ENCODE measurements around the gene SYNGR1. TPM values are rescaled to one million over a fixed set of nuclear protein-coding genes. Genes with fewer than 3 reads are reported as not detected.
"Not testable (repeated sequence)": the region's sequence is repeated elsewhere in the genome, so short reads cannot be mapped to it uniquely, and the experiment has no call there.

Gene SYNGR1
- total and polyA plus RNA-seq, 8 donors = 0.45 to 18.1 (median 6.4) TPM

DNA sequence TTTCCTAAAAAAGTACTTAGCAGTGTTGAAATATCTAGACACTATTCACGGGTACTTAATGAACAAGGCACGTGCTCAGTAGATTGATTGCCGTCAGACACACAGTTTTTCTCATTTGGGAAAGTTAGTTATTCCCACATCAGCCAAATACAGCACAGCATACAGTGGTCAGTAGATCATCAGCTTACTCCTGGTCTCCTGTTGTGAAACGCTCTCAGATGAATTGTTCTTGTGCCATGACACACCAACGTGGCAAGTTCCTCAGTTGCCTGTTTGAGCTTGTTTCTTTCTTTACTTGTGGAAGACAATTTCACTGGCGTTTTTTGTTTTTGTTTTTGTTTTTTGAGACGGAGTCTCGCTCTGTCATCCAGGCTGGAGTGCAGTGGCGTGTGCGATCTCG is 58.4 kb downstream of the SYNGR1 start:
- TF ChIP-seq EP300 (IDR thresholded peaks at IDR 0.05) (no peak), POLR2A (IDR thresholded peaks at IDR 0.05) (no peak), POLR2AphosphoS5 (IDR thresholded peaks at IDR 0.05) (no peak)
- TF ChIP-seq, protein P1, sequence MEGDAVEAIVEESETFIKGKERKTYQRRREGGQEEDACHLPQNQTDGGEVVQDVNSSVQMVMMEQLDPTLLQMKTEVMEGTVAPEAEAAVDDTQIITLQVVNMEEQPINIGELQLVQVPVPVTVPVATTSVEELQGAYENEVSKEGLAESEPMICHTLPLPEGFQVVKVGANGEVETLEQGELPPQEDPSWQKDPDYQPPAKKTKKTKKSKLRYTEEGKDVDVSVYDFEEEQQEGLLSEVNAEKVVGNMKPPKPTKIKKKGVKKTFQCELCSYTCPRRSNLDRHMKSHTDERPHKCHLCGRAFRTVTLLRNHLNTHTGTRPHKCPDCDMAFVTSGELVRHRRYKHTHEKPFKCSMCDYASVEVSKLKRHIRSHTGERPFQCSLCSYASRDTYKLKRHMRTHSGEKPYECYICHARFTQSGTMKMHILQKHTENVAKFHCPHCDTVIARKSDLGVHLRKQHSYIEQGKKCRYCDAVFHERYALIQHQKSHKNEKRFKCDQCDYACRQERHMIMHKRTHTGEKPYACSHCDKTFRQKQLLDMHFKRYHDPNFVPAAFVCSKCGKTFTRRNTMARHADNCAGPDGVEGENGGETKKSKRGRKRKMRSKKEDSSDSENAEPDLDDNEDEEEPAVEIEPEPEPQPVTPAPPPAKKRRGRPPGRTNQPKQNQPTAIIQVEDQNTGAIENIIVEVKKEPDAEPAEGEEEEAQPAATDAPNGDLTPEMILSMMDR (IDR thresholded peaks at IDR 0.05) = no peak
- H3K4me1 ChIP-seq = peaks cover 0 to 51% (median 27%) of the 10 kb centered on the region in 4 donors
- H3K27me3 ChIP-seq = no peaks in the 10 kb centered on the region
- no peak overlapping the region for H3K4me3 ChIP-seq
- WGBS, 5 donors = 83 to 92% (median 88%) methylated on average over 11 of the region's 11 CpGs
- no peaks in the 10 kb centered on the region for H3K9me3 ChIP-seq
- intact Hi-C loops (cut with DNase I; ENCODE audit: low total_unique reads) = loop anchor here (10.0 kb wide), 1 partner anchor 107 kb away; no protein-coding TSS in a partner anchor
- no peak overlapping the region for H3K27ac ChIP-seq
- H3K36me3 ChIP-seq = peaks cover 0 to 18% (median 10%) of the 10 kb centered on the region in 4 donors
- no peak for DNase-seq

DNA sequence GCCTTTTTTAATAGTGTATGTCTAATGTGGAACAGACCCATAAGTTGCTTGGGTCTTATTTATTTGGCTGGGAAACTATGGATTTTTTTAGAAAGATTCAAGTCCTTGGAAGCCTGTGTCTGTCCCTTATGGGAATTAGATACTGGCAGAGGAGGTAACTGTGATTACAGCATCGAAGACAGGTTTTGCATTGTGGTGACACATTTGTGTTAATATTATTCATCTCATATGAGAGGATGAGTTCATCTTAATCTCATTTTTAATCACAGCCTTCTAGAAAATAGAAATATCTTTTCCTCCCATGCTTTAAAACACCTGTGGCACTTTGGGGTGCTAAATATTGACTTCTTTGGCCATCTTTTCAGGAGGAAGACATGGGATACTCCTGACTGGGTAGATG is 59.0 kb downstream of the SYNGR1 start:
- peaks cover 0 to 57% (median 30%) of the 10 kb centered on the region in 4 donors for H3K4me1 ChIP-seq
- no peaks in the 10 kb centered on the region for H3K9me3 ChIP-seq
- no peak overlapping the region for H3K27ac ChIP-seq
- H3K36me3 ChIP-seq = peaks cover 0 to 16% (median 9%) of the 10 kb centered on the region in 4 donors
- H3K27me3 ChIP-seq = no peaks in the 10 kb centered on the region
- intact Hi-C loops (cut with DNase I; ENCODE audit: low total_unique reads) = loop anchor here (10.0 kb wide), 1 partner anchor 106 kb away; no protein-coding TSS in a partner anchor
- DNase-seq = no peak
- no peak for TF ChIP-seq POLR2A (IDR thresholded peaks at IDR 0.05)
- no peak for TF ChIP-seq POLR2AphosphoS5 (IDR thresholded peaks at IDR 0.05)
- TF ChIP-seq, protein P1 (IDR thresholded peaks at IDR 0.05) = no peak
- TF ChIP-seq EP300 (IDR thresholded peaks at IDR 0.05) = no peak
- WGBS, 5 donors = 75 to 88% (median 77%) methylated on average over 1 of the region's 1 CpG
- H3K4me3 ChIP-seq = no peak overlapping the region

DNA sequence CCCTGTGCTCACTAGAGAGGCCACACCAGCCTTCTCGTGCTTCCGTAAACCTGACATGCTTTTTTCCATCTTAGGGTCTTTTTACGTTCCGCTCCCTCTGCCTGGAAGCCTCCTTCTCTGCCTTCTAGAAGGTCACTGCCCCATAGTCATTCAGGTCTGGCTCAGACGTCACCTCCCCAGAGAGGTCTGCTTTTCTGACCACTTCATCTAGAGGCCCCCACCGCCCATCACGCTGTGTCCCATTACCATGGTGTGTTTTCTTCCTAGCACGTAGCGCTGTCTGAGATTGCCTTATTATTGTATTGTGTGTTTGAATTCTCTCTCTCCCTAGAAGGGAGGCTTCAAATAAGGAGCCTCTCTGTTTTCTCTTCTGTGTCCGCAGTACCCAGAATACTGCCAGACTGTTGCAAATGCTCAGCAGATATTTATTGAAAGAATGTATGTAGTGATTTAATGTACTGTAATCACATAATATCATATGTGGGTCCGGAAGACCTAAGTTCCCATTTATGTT is 59.8 kb downstream of the SYNGR1 start:
- WGBS, 5 donors = 89 to 96% (median 95%) methylated on average over 11 of the region's 11 CpGs
- Histone ChIP-seq H3K36me3 (peaks cover 0 to 10% (median 8%) of the 10 kb centered on the region in 4 donors), H3K27me3 (no peaks in the 10 kb centered on the region), H3K9me3 (no peaks in the 10 kb centered on the region), H3K4me3 (no peak overlapping the region), H3K27ac (no peak overlapping the region), H3K4me1 (peaks cover 0 to 61% (median 29%) of the 10 kb centered on the region in 4 donors)
- DNase-seq = no peak
- TF ChIP-seq POLR2A (IDR thresholded peaks at IDR 0.05) (no peak), POLR2AphosphoS5 (IDR thresholded peaks at IDR 0.05) (no peak), EP300 (IDR thresholded peaks at IDR 0.05) (no peak)
- TF ChIP-seq, protein P1 (IDR thresholded peaks at IDR 0.05) = no peak
- intact Hi-C loops (cut with DNase I; ENCODE audit: low total_unique reads) = loop anchor here (10.0 kb wide), 1 partner anchor 105 kb away; no protein-coding TSS in a partner anchor

DNA sequence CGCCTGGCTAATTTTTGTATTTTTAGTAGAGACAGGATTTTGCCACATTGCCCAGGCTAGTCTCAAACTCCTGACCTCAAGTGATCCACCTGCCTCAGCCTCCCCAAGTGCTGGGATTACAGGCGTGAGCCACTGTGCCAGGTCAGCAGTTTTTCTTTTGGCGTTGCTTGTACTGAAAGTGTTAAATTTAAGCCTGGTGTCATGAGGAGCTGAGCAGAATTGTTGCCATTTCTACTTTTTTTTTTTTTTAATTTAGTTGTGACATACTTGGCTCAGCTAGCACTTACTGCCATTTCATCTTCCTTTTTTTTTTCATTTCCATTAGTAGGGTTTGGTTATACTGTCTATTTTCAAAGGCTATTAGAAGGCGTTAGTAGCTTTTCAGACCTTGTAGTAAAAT is 60.5 kb downstream of the SYNGR1 start:
- intact Hi-C loops (cut with DNase I; ENCODE audit: low total_unique reads) = no loop called here
- no peaks in the 10 kb centered on the region for H3K27me3 ChIP-seq
- no peak overlapping the region for H3K4me3 ChIP-seq
- TF ChIP-seq, protein P1 (IDR thresholded peaks at IDR 0.05) = no peak
- TF ChIP-seq POLR2A (IDR thresholded peaks at IDR 0.05) (no peak), EP300 (IDR thresholded peaks at IDR 0.05) (no peak), POLR2AphosphoS5 (IDR thresholded peaks at IDR 0.05) (no peak)
- H3K9me3 ChIP-seq = no peaks in the 10 kb centered on the region
- H3K36me3 ChIP-seq = peaks cover 1 to 15% (median 10%) of the 10 kb centered on the region in 4 donors
- no peak for DNase-seq
- H3K27ac ChIP-seq = no peak overlapping the region
- peaks cover 0 to 58% (median 26%) of the 10 kb centered on the region in 4 donors for H3K4me1 ChIP-seq
- WGBS, 5 donors = 87 to 92% (median 91%) methylated on average over 4 of the region's 4 CpGs

DNA sequence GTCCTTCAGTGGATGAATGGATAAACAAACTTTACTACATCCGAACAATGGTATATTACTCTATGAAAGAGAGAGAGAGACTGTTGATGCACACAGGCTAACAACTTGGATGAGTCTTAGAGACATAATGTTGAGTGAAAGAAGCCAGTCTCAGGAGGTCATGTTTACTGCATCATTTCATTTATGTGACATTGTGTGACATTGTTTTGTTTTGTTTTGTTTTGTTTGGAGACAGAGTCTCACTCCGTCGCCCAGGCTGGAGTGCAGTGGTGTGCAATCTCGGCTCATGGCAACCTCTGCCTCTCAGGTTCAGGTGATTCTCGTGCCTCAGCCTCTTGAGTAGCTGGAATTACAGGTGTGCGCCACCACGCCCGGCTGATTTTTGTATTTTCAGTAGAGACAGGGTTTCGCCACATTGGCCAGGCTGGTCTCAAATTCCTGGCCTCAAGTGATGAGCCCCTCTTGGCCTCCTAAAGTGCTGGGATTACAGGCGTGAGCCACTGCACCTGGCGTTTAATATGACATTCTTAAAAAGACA is 62.1 kb downstream of the SYNGR1 start:
- H3K27me3 ChIP-seq; H3K9me3 ChIP-seq; intact Hi-C loops (cut with DNase I; ENCODE audit: low total_unique reads); H3K27ac ChIP-seq; H3K4me3 ChIP-seq; DNase-seq: not testable (repeated sequence)
- WGBS, 5 donors = 80 to 86% (median 83%) methylated on average over 11 of the region's 11 CpGs
- peaks cover 18 to 25% (median 22%) of the 10 kb centered on the region in 4 donors for H3K36me3 ChIP-seq
- H3K4me1 ChIP-seq = peaks cover 0 to 58% (median 25%) of the 10 kb centered on the region in 4 donors

DNA sequence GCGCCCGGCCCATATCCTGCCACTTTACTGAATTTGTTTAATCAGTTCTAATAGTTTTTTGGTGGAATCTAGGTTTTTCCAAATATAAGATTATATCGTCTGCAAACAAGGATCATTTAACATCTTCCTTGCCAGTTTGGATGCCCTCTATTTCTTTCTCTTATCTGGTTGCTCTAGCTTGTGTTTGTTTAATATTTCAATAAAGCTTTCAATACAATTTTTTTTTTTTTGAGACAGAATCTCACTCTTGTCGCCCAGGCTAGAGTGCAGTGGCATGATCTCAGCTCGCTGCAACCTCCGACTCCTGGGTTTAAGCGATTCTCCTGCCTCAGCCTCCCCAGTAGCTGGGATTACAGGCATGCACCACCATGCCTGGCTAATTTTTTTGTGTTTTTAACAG is 63.4 kb downstream of the SYNGR1 start:
- H3K9me3 ChIP-seq; DNase-seq; H3K27me3 ChIP-seq; H3K4me3 ChIP-seq; intact Hi-C loops (cut with DNase I; ENCODE audit: low total_unique reads); H3K27ac ChIP-seq: not testable (repeated sequence)
- 87 to 94% (median 88%) methylated on average over 7 of the region's 7 CpGs for WGBS, 5 donors
- Histone ChIP-seq H3K4me1 (peaks cover 0 to 55% (median 21%) of the 10 kb centered on the region in 4 donors), H3K36me3 (peaks cover 30 to 38% (median 35%) of the 10 kb centered on the region in 4 donors)

All from stomach (tissue), 9 donors.